Measurements from ENCODE around the gene CADPS2. TPM values are rescaled to one million over a fixed set of nuclear protein-coding genes. Genes with fewer than 3 reads are reported as not detected.

CADPS2 gene
- total and polyA plus RNA-seq, 10 of the 15 experiments (the other 5 are each of a cell fraction or from before 2014, with no cell fraction given) = 0.05 to 7.5 (median 0.25) TPM

DNA sequence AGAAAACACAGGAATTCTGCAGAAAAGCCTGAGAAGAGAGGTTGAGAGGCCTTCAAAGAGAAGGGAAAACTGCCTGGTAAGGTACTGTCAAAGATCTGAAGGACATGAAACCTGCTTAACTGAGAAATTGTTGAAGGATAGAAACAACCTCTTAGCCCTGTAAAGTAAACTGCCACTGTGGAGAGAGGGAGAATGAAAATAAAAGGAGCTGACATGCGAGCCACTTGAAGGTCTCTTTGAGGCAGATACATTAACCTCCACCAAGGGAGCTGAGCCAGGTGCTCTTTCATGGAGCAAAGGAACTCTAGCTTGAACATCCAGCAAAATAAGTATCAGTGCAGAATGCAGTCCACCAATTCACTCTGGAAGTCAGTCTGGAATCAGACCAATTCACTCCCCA lies 472.9 kb downstream of the CADPS2 start (continued):
- TF ChIP-seq YBX1 (IDR thresholded peaks at IDR 0.05) = no peak
- TF ChIP-seq TAF1 (IDR thresholded peaks at IDR 0.05; ENCODE audit: borderline replicate concordance, low read depth, low read length) = no peak
- TF ChIP-seq BRCA1 (IDR thresholded peaks at IDR 0.05; ENCODE audit: low read depth, low read length) = no peak

GRCh38 chr7:122412883-122413282 lies 473.4 kb downstream of the CADPS2 start:
- Histone ChIP-seq H3K36me3 (ENCODE audit: control insufficient read depth in 2 of 2, insufficient read depth in 2 of 2, low read length in 1 of 2) (no peaks in the 10 kb centered on the region), H3K4me3 (no peak overlapping the region), H3K27me3 (replicated peaks in 1 of 2; ENCODE audit: control insufficient read depth in 2 of 2, insufficient read depth in 2 of 2, low read length in 1 of 2) (no peaks in the 10 kb centered on the region), H3K27ac (ENCODE audit: control insufficient read depth, insufficient read depth) (no peak overlapping the region), H3K4me2 (ENCODE audit: control insufficient read depth, insufficient read depth) (no peak overlapping the region), H2AFZ (ENCODE audit: control insufficient read depth, low read depth, low read length) (no peak overlapping the region), H3K79me2 (ENCODE audit: control insufficient read depth, insufficient read depth, low read length) (no peaks in the 10 kb centered on the region), H3K4me1 (ENCODE audit: control insufficient read depth, insufficient read depth, low read length) (no peaks in the 10 kb centered on the region), H4K20me1 (ENCODE audit: control insufficient read depth, insufficient read depth) (no peaks in the 10 kb centered on the region), H3K9ac (ENCODE audit: control insufficient read depth, insufficient read depth, low read length) (no peak overlapping the region), H3K9me3 (replicated peaks; ENCODE audit: control insufficient read depth, insufficient read depth, low read length) (no peaks in the 10 kb centered on the region)
- no peak for FAIRE-seq
- in situ Hi-C loops (cut with MboI) = no loop called here
- RAD21 ChIA-PET (ENCODE audit: unreplicated experiment) = no interaction called here
- 22% methylated on average over 1 of the region's 1 CpG for WGBS (ENCODE audit: insufficient coverage, insufficient replicate concordance, low lambda C conversion rate, missing lambda C conversion rate)
- CTCF ChIA-PET = interaction anchor here (0.7 to 1.3 kb wide), 2 partner anchors 11 to 614 kb away, joined by 3 to 5 read pairs; no protein-coding TSS in a partner anchor
- BruUV-seq (replicated peaks) = no TSS peak
- DNase-seq (ENCODE audit: low read depth, low spot score) = no peak
- SMC1A ChIA-PET (ENCODE audit: uncharacterized antibody, unreplicated experiment) = interaction anchor here (1.5 kb wide), 1 partner anchor 10 kb away, joined by 5 read pairs; no protein-coding TSS in a partner anchor
- intact Hi-C loops (cut with micrococcal nuclease; ENCODE audit: unreplicated experiment) = no loop called here
- no peak for ATAC-seq
- POLR2A ChIA-PET = interaction anchor here (0.6 kb wide), 1 partner anchor 52 kb away, joined by 3 read pairs; no protein-coding TSS in a partner anchor
- no peak for TF ChIP-seq ETV6 (conservative IDR thresholded peaks at IDR 0.05 in 1 of 2, IDR thresholded peaks at IDR 0.05 in 1 of 2; ENCODE audit: borderline replicate concordance in 1 of 2, low read depth in 1 of 2)
- TF ChIP-seq STAT3 (IDR thresholded peaks at IDR 0.05; ENCODE audit: low read depth, low read length) = no peak
- TF ChIP-seq NRF1 (conservative IDR thresholded peaks at IDR 0.05; ENCODE audit: low read depth, low read length) = no peak
- TF ChIP-seq HCFC1 (IDR thresholded peaks at IDR 0.05; ENCODE audit: low read length) = no peak
- no peak for TF ChIP-seq ZBTB40 (IDR thresholded peaks at IDR 0.05; ENCODE audit: borderline replicate concordance)
- TF ChIP-seq PAX5 (IDR thresholded peaks at IDR 0.05; ENCODE audit: borderline replicate concordance, low read depth, low read length) = no peak
- no peak for TF ChIP-seq IKZF1 (conservative IDR thresholded peaks at IDR 0.05)
- no peak for TF ChIP-seq CREB1 (IDR thresholded peaks at IDR 0.05; ENCODE audit: low read depth)
- TF ChIP-seq E2F4 (IDR thresholded peaks at IDR 0.05; ENCODE audit: low read depth, low read length) = no peak
- TF ChIP-seq ZNF24 (IDR thresholded peaks at IDR 0.05) = no peak
- no peak for TF ChIP-seq CHD2 (IDR thresholded peaks at IDR 0.05; ENCODE audit: borderline replicate concordance, low read depth, low read length)
- TF ChIP-seq PAX8 (IDR thresholded peaks at IDR 0.05) = no peak
- TF ChIP-seq CBX3 (IDR thresholded peaks at IDR 0.05; ENCODE audit: borderline replicate concordance, low read depth) = no peak
- TF ChIP-seq ZNF274 (IDR thresholded peaks at IDR 0.05; ENCODE audit: insufficient read depth, insufficient read length) = no peak
- TF ChIP-seq SMAD5 (IDR thresholded peaks at IDR 0.05; ENCODE audit: low read depth) = no peak
- TF ChIP-seq POU2F2 (IDR thresholded peaks at IDR 0.05; ENCODE audit: borderline replicate concordance, low read depth, low read length) = no peak
- no peak for TF ChIP-seq LARP7 (IDR thresholded peaks at IDR 0.05)
